ENCODE results near the gene WDFY4. TPM values are rescaled to one million over a fixed set of nuclear protein-coding genes. Genes with fewer than 3 reads are reported as not detected.

Gene WDFY4
- total and polyA plus RNA-seq, 2 of the 13 experiments (the other 11 are each of a cell fraction or from before 2014, with no cell fraction given) = not detected

- TF ChIP-seq NFAT5 (CRISPR knock-in tag; IDR thresholded peaks at IDR 0.05) = no peak
- no peak for TF ChIP-seq HMG20A (CRISPR knock-in tag; IDR thresholded peaks at IDR 0.05; ENCODE audit: borderline replicate concordance)
- no peak for TF ChIP-seq GABPB1 (CRISPR knock-in tag; IDR thresholded peaks at IDR 0.05)
- TF ChIP-seq ZNF30 (CRISPR knock-in tag; IDR thresholded peaks at IDR 0.05) = no peak
- TF ChIP-seq ZNF263 (CRISPR knock-in tag; IDR thresholded peaks at IDR 0.05) = no peak
- no peak for TF ChIP-seq LRRFIP1 (CRISPR knock-in tag; conservative IDR thresholded peaks at IDR 0.05)
- no peak for TF ChIP-seq SATB2 (CRISPR knock-in tag; IDR thresholded peaks at IDR 0.05)
- TF ChIP-seq ZNF782 (CRISPR knock-in tag; IDR thresholded peaks at IDR 0.05; ENCODE audit: borderline replicate concordance) = no peak
Measured at GRCh38 chr10:48634984-48635557, 49.6 kb upstream of the WDFY4 start (continued).

Data from HepG2 (cell line).